HCT116 (cell line): ENCODE data around the gene PRKCA. TPM values are rescaled to one million over a fixed set of nuclear protein-coding genes. Genes with fewer than 3 reads are reported as not detected.

Source experiments
- ATAC-seq: fragments of 200-7000 bp; cut with Tn5 transposase; 2 replicates; pipeline ENCODE4 v1.9.1; 2020; ENCODE audit warnings: mild to moderate bottlenecking, moderate library complexity
- BruUV-seq: library from RNA; stranded (reverse); fragments of 400-500 nt; replicated peaks from 2 replicates; lab custom pipeline; 2021; lab: Mats Ljungman, UMichigan
- CTCF ChIA-PET: fragments of 300-600 bp; sonication (Branson Sonifier 250); formaldehyde crosslinking; loops from one replicate; lab custom pipeline; 2021; ENCODE audit warnings: antibody characterized with exemption; lab: Charles Lee
- POLR2A ChIA-PET: fragments of 300-600, 350-600 bp; sonication (Branson Sonifier 250); formaldehyde crosslinking; loops from one replicate; lab custom pipeline; 2021; ENCODE audit warnings: antibody characterized with exemption; lab: Charles Lee
- RAD21 ChIA-PET, 2 experiments: fragments of 300-600 bp; sonication (Branson Sonifier 250); formaldehyde crosslinking; loops; one replicate each; lab custom pipeline; 2023; ENCODE audit warnings: low total read pairs in 2 of 2; ENCODE audit not compliant: uncharacterized antibody in 2 of 2, unreplicated experiment in 2 of 2, low non-redundant PET in 1 of 2; lab: Charles Lee
- DNase-seq: peaks from one replicate; pipeline ENCODE4 v3.0.0-alpha.2; 2010; ENCODE audit warnings: low read depth, low spot score
- H2AFZ ChIP-seq: fragments of 200-600 bp; shearing (Covaris generic), sonication (generic); 2 replicates; pipeline ENCODE4 v1.6.1; 2017; ENCODE audit warnings: low read depth, mixed run types, mixed read lengths, antibody characterized with exemption, low read length; ENCODE audit not compliant: poor library complexity, severe bottlenecking
- H3K27ac ChIP-seq: 2 replicates; pipeline ENCODE4 v1.5.1; 2012; ENCODE audit warnings: low read depth, low read length
- H3K27me3 ChIP-seq: fragments of 200-600 bp; sonication (generic); 2 replicates; pipeline ENCODE4 v1.6.1; 2016; ENCODE audit warnings: mixed run types, low read length, mixed read lengths; ENCODE audit not compliant: insufficient read depth
- H3K36me3 ChIP-seq, 2 experiments: fragments of 200-500 bp in 1 of 2; fragments of 200-600 bp in 1 of 2; sonication (Bioruptor generic) in 1 of 2; sonication (generic) in 1 of 2; 2 replicates each; pipeline versions ENCODE4 v1.5.1 to v1.6.1; 2014 to 2016; ENCODE audit warnings: low read length in 2 of 2, inconsistent platforms in 1 of 2, mixed read lengths in 1 of 2, mixed run types in 1 of 2; ENCODE audit not compliant: insufficient read depth in 2 of 2, control insufficient read depth in 1 of 2
- H3K4me1 ChIP-seq, 2 experiments: fragments of 200-600 bp in 1 of 2; sonication (generic) in 1 of 2; 2 replicates each; pipeline versions ENCODE4 v1.5.1 to v1.6.1; 2012 to 2017; ENCODE audit warnings: low read length in 2 of 2, inconsistent platforms in 1 of 2, mild to moderate bottlenecking in 1 of 2, mixed read lengths in 1 of 2, mixed run types in 1 of 2, moderate library complexity in 1 of 2; ENCODE audit not compliant: insufficient read depth in 2 of 2, control insufficient read depth in 1 of 2
- H3K4me2 ChIP-seq: fragments of 200-600 bp; sonication (generic); 2 replicates; pipeline ENCODE4 v1.6.1; 2017; ENCODE audit warnings: mixed run types, low read length, mixed read lengths
- H3K4me3 ChIP-seq, 2 experiments: fragments of 200-600 bp in 1 of 2; sonication (generic) in 1 of 2; replicated peaks in 1 of 2; 2 replicates each; pipeline ENCODE4 v1.5.1; 2011 to 2016; ENCODE audit warnings: low read length in 2 of 2, control low read depth in 1 of 2, low read depth in 1 of 2, mild to moderate bottlenecking in 1 of 2, mixed read lengths in 1 of 2, mixed run types in 1 of 2
- H3K79me2 ChIP-seq: fragments of 200-600 bp; sonication (generic); 2 replicates; pipeline ENCODE4 v1.6.1; 2017; ENCODE audit warnings: mild to moderate bottlenecking, mixed run types, low read length, moderate library complexity, mixed read lengths; ENCODE audit not compliant: insufficient read depth
- H3K9ac ChIP-seq: fragments of 200-600 bp; sonication (generic); 2 replicates; pipeline ENCODE4 v1.6.1; 2016; ENCODE audit warnings: low read length, mixed read lengths
- H3K9me2 ChIP-seq: fragments of 200-600 bp; sonication (generic), shearing (Covaris generic); 2 replicates; pipeline ENCODE4 v1.6.1; 2017; ENCODE audit warnings: mixed run types, mild to moderate bottlenecking, moderate library complexity; ENCODE audit not compliant: insufficient read depth
- H3K9me3 ChIP-seq, 2 experiments: fragments of 200-500 bp in 1 of 2; fragments of 200-600 bp in 1 of 2; sonication (Bioruptor generic) in 1 of 2; sonication (generic) in 1 of 2; 2 replicates each; pipeline ENCODE4 v1.6.1; 2014 to 2017; ENCODE audit warnings: low read length in 2 of 2, mixed read lengths in 2 of 2, inconsistent platforms in 1 of 2, low read depth in 1 of 2, mild to moderate bottlenecking in 1 of 2, mixed run types in 1 of 2, moderate library complexity in 1 of 2; ENCODE audit not compliant: control insufficient read depth in 1 of 2, insufficient read depth in 1 of 2
- H4K20me1 ChIP-seq: fragments of 200-600 bp; sonication (generic), shearing (Covaris generic); 2 replicates; pipeline ENCODE4 v1.6.1; 2017; ENCODE audit warnings: mixed run types, mild to moderate bottlenecking, moderate library complexity; ENCODE audit not compliant: insufficient read depth
- CBX3 ChIP-seq: IDR thresholded peaks from 2 replicates; pipeline ENCODE4 v1.6.1; 2012; ENCODE audit warnings: low read depth
- EGR1 ChIP-seq: IDR thresholded peaks from 2 replicates; pipeline ENCODE4 v1.6.1; 2012; ENCODE audit warnings: low read depth
- POLR2AphosphoS5 ChIP-seq: IDR thresholded peaks from 2 replicates; pipeline ENCODE4 v1.6.1; 2011; ENCODE audit warnings: mild to moderate bottlenecking, low read depth, low read length, moderate library complexity
- RAD21 ChIP-seq: IDR thresholded peaks from 2 replicates; pipeline ENCODE4 v1.6.1; 2012; ENCODE audit warnings: low read depth, mild to moderate bottlenecking
- SIN3A ChIP-seq: IDR thresholded peaks from 2 replicates; pipeline ENCODE4 v1.6.1; 2012; ENCODE audit warnings: low read depth
- SRF ChIP-seq: IDR thresholded peaks from 2 replicates; pipeline ENCODE4 v1.6.1; 2012; ENCODE audit warnings: low read depth
- TCF7L2 ChIP-seq: IDR thresholded peaks from 2 replicates; pipeline ENCODE4 v1.7.0; 2011; ENCODE audit warnings: borderline replicate concordance, inconsistent platforms; ENCODE audit not compliant: insufficient read depth, insufficient read length; ENCODE audit errors: extremely low read depth
- YY1 ChIP-seq: IDR thresholded peaks from 2 replicates; pipeline ENCODE4 v1.6.1; 2011; ENCODE audit warnings: low read length, low read depth, moderate library complexity, mild to moderate bottlenecking; ENCODE audit not compliant: insufficient replicate concordance; ENCODE audit errors: extremely low read depth
- ZFX ChIP-seq: fragments of 450-650 bp; IDR thresholded peaks from 2 replicates; pipeline ENCODE4 v1.6.1; 2017
- ZNF274 ChIP-seq: fragments of 200-500 bp; sonication (Bioruptor generic); IDR thresholded peaks from 2 replicates; pipeline ENCODE4 v1.6.1; 2014; ENCODE audit warnings: mild to moderate bottlenecking, low read depth, low read length, inconsistent platforms
- intact Hi-C: fragments of 100-400 bp; cut with micrococcal nuclease; formaldehyde crosslinking; loops from 2 replicates; pipeline ENCODE4 v1.10.0; 2022
- total RNA-seq: library from RNA; stranded (reverse); gene quantifications from one replicate; pipeline ENCODE4 v1.2.1, GENCODE V29; 2021; ENCODE audit not compliant: unreplicated experiment
- TF ChIP-seq, protein P1 (sequence below), 3 experiments: fragments of 200-600 bp in 1 of 3; sonication (generic) in 1 of 3; IDR thresholded peaks in 2 of 3; conservative IDR thresholded peaks in 1 of 3; 2 replicates each; pipeline ENCODE4 v1.5.1; 2012 to 2017; ENCODE audit warnings: low read depth in 2 of 3, low read length in 2 of 3, antibody characterized with exemption in 1 of 3, borderline replicate concordance in 1 of 3, control low read depth in 1 of 3, mild to moderate bottlenecking in 1 of 3, mixed read lengths in 1 of 3, mixed run types in 1 of 3, moderate library complexity in 1 of 3; ENCODE audit not compliant: insufficient read depth in 1 of 3

Gene PRKCA
- total RNA-seq, 1 experiment from 2014 or later, result 18.8 TPM

DNA sequence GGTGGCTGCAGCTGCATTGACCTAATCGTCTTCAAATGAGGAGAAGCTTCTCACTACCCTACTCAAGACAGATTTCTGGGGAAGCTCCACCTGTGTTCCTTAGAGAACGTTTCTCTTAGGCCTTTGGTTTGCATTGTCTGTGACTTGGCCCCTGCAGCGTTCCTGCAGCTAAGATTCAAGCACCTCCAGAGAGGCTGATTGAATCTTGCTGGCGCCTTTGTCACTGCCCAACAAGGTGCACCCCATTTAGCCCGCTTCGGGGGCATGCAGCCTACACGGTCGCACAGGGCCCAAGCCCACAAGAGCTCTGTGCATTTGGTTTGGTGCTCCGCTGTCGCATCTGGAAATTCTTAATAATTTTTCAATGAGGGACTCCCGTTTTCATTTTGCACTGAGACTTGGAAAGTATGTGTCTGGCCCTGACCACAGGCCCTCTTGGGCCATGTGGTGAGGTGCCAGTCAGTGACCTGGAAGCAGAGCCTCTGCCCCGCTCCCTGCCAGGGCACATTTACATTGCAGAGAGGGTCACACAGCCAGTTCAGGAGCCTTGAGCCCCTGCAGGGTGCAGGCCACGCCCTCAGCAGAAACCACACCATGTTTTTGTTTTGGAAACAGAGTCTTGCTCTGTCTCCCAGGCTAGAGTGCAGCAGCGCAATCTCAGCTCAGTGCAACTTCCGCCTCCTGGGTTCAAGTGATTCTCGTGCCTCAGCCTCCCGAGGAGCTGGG lies 481.4 kb downstream of the PRKCA start:
- H3K4me2 ChIP-seq, result no peak overlapping the region
- CTCF ChIA-PET, result no interaction called here
- no peak overlapping the region for H3K4me3 ChIP-seq
- H3K9me3 ChIP-seq, result no peaks in the 10 kb centered on the region
- H3K4me1 ChIP-seq, result no peaks in the 10 kb centered on the region
- RAD21 ChIA-PET, result no interaction called here
- POLR2A ChIA-PET, result no interaction called here
- H2AFZ ChIP-seq, result no peak overlapping the region
- H3K27me3 ChIP-seq, result no peaks in the 10 kb centered on the region
- H3K9me2 ChIP-seq, result no peaks in the 10 kb centered on the region
- H4K20me1 ChIP-seq, result no peaks in the 10 kb centered on the region
- no peak for ATAC-seq
- no TSS peak for BruUV-seq
- no peaks in the 10 kb centered on the region for H3K79me2 ChIP-seq
- intact Hi-C loops, result no loop called here
- no peak overlapping the region for H3K9ac ChIP-seq
- DNase-seq, result no peak
- TF ChIP-seq CBX3 (no peak), SIN3A (no peak), YY1 (no peak), EGR1 (no peak), ZFX (no peak), SRF (no peak), RAD21 (no peak), ZNF274 (no peak), TCF7L2 (no peak), POLR2AphosphoS5 (no peak)
- TF ChIP-seq, protein P1, sequence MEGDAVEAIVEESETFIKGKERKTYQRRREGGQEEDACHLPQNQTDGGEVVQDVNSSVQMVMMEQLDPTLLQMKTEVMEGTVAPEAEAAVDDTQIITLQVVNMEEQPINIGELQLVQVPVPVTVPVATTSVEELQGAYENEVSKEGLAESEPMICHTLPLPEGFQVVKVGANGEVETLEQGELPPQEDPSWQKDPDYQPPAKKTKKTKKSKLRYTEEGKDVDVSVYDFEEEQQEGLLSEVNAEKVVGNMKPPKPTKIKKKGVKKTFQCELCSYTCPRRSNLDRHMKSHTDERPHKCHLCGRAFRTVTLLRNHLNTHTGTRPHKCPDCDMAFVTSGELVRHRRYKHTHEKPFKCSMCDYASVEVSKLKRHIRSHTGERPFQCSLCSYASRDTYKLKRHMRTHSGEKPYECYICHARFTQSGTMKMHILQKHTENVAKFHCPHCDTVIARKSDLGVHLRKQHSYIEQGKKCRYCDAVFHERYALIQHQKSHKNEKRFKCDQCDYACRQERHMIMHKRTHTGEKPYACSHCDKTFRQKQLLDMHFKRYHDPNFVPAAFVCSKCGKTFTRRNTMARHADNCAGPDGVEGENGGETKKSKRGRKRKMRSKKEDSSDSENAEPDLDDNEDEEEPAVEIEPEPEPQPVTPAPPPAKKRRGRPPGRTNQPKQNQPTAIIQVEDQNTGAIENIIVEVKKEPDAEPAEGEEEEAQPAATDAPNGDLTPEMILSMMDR (IDR thresholded peaks at IDR 0.05 in 2 of 3, conservative IDR thresholded peaks at IDR 0.05 in 1 of 3; ENCODE audit: borderline replicate concordance in 1 of 3, insufficient read depth in 1 of 3, low read depth in 2 of 3, low read length in 2 of 3), result no peak
- no peaks in the 10 kb centered on the region for H3K36me3 ChIP-seq
- H3K27ac ChIP-seq, result no peak overlapping the region
